Aorta (tissue), 5 donors: ENCODE data around the gene SCAMP5. TPM values are rescaled to one million over a fixed set of nuclear protein-coding genes. Genes with fewer than 3 reads are reported as not detected.

Experiments
- ATAC-seq: fragments of 200-7000 bp; cut with Tn5 transposase; one replicate; pipeline ENCODE4 v1.9.1; 2022; ENCODE audit warnings: moderate library complexity; ENCODE audit not compliant: low FRiP score
- DNase-seq, 2 donors: peaks; one replicate each; pipeline ENCODE4 v3.0.0-alpha.2; 2020
- H3K27ac ChIP-seq, 2 donors: one replicate each; pipeline ENCODE4 v1.5.1; 2013; ENCODE audit warnings: low read length in 2 of 2, mild to moderate bottlenecking in 2 of 2, moderate library complexity in 2 of 2, control low read depth in 1 of 2, inconsistent platforms in 1 of 2, low read depth in 1 of 2
- H3K27me3 ChIP-seq, 2 donors: one replicate each; pipeline ENCODE4 v1.6.1; 2013; ENCODE audit warnings: control low read depth in 1 of 2, low read length in 1 of 2, mild to moderate bottlenecking in 1 of 2, moderate library complexity in 1 of 2; ENCODE audit not compliant: insufficient read depth in 2 of 2, control insufficient read depth in 1 of 2
- H3K36me3 ChIP-seq, 2 donors: one replicate each; pipeline ENCODE4 v1.6.1; 2013; ENCODE audit warnings: control low read depth in 1 of 2, low read length in 1 of 2, mild to moderate bottlenecking in 1 of 2; ENCODE audit not compliant: insufficient read depth in 2 of 2, control insufficient read depth in 1 of 2
- H3K4me1 ChIP-seq, 2 donors: one replicate each; pipeline ENCODE4 v1.6.1; 2013; ENCODE audit warnings: low read length in 2 of 2, control low read depth in 1 of 2, mild to moderate bottlenecking in 1 of 2, moderate library complexity in 1 of 2; ENCODE audit not compliant: insufficient read depth in 2 of 2, control insufficient read depth in 1 of 2
- H3K4me3 ChIP-seq, 2 donors: one replicate each; pipeline ENCODE4 v1.5.1; 2013; ENCODE audit warnings: low read length in 2 of 2, control low read depth in 1 of 2, mild to moderate bottlenecking in 1 of 2
- H3K9me3 ChIP-seq: one replicate; pipeline ENCODE4 v1.6.1; 2013; ENCODE audit warnings: mild to moderate bottlenecking, low read length; ENCODE audit not compliant: control insufficient read depth
- WGBS, 2 donors: extraction: QIAGEN DNeasy Blood & Tissue Kit; methylation state at CpG; one replicate each; pipeline ENCODE4 v1.1.7; 2013; 5-methylcytosine and 5-hydroxymethylcytosine counted together
- intact Hi-C, 2 donors: fragments of 100-400 bp; cut with DNase I; formaldehyde crosslinking; loops; one replicate each; pipeline versions ENCODE4 v1.14.2 to v1.15.0; 2022
- long read RNA-seq, 2 donors: library from polyadenylated mRNA; unstranded; transcript quantifications; one replicate each; pipeline ENCODE4 v2.0.0, GENCODE V29; 2020 to 2021
- polyA plus RNA-seq, 2 donors: library from polyadenylated mRNA; stranded (reverse); fragments of 200-250 nt; gene quantifications; one replicate each; pipeline ENCODE4 v1.2.3, GENCODE V29; 2013
- total RNA-seq, 2 donors: library from RNA; stranded (reverse); fragmentation: NEBNext Ultra II Directional; extraction: Animal tissue kit (Norgen Biotek cat#: 25700); gene quantifications; one replicate each; pipeline ENCODE4 v1.2.1, GENCODE V29; 2021
- donor health status: healthy with polysubstance abuse.
- donor health status: Bipolar disorder and iron deficiency.
- donor health status: DM: no; HTN: no; CAD: no.
- donor health status: DM: no; HTN: no; CAD: no.
- donor health status: DM: yes; HTN: yes; CAD: no.

The SCAMP5 gene, protein sequence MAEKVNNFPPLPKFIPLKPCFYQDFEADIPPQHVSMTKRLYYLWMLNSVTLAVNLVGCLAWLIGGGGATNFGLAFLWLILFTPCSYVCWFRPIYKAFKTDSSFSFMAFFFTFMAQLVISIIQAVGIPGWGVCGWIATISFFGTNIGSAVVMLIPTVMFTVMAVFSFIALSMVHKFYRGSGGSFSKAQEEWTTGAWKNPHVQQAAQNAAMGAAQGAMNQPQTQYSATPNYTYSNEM
- total RNA-seq (1 to 10 TPM; 3.7 to 5.8 TPM), polyA plus RNA-seq (1 to 10 TPM in 1 of 2 donors, under 1 TPM in 1; 0.64 to 9.4 TPM)
- long read RNA-seq, donor 1, partial matches to known transcripts = 0 of 3 reads
- long read RNA-seq, donor 1, other reads (novel, unspliced or antisense) = 3 of 3 reads
- long read RNA-seq, donor 2, partial matches to known transcripts = 0 of 2 reads
- long read RNA-seq, donor 2, other reads (novel, unspliced or antisense) = 2 of 2 reads

DNA sequence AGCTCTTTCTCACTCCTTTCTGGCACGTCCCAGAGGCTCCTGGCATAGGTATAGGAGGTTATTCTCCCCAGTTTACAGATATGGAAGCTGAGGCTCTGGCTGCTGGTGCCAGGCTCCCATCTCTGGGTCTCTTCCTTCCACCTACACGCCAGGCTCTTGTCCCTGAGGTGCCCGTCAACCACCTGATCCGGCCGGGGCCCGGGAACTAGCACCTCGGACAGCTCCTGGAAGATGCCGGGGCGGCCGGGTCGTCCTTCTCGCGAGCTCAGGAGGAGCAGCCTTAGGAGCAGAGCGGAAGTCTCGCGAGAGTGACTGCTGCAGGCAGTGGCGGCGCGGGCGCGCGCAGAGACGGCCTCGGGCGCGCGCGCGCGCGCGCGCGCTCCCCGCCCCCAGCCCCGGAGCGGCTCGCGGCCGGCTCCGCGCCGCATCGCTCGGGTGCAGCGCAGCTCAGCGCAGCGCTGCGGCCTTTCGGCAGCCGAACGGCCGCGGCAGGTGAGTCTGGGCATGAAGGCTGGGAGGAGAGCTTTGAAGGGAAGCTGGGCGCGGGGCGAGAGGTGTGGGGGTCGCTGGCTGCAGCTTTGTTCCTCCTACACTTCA, at the start of gene SCAMP5:
Gene SCAMP5, plus strand, starts transcription at position 382 of the 597 bp plus-strand sequence. CDS start 16,277 bp downstream, outside the sequence.
- Histone ChIP-seq H3K4me3 (peak within 1 kb of the TSS; percentile 1 to 54), H3K27ac (no peak within 1 kb of the TSS), H3K36me3 (no peaks in the 10 kb centered on the region), H3K9me3 (no peaks in the 10 kb centered on the region), H3K4me1 (no peaks in the 10 kb centered on the region), H3K27me3 (no peaks in the 10 kb centered on the region)
- WGBS, 2 donors = 0 to 1% methylated on average over 34 to 58 of the region's 58 CpGs
- ATAC-seq = peak; percentile 96
- intact Hi-C loops = loop anchor here in 1 of 2 donors (2.0 kb wide), 1 partner anchor 36 kb away; no protein-coding TSS in a partner anchor
- peak; percentile 96 for DNase-seq

DNA sequence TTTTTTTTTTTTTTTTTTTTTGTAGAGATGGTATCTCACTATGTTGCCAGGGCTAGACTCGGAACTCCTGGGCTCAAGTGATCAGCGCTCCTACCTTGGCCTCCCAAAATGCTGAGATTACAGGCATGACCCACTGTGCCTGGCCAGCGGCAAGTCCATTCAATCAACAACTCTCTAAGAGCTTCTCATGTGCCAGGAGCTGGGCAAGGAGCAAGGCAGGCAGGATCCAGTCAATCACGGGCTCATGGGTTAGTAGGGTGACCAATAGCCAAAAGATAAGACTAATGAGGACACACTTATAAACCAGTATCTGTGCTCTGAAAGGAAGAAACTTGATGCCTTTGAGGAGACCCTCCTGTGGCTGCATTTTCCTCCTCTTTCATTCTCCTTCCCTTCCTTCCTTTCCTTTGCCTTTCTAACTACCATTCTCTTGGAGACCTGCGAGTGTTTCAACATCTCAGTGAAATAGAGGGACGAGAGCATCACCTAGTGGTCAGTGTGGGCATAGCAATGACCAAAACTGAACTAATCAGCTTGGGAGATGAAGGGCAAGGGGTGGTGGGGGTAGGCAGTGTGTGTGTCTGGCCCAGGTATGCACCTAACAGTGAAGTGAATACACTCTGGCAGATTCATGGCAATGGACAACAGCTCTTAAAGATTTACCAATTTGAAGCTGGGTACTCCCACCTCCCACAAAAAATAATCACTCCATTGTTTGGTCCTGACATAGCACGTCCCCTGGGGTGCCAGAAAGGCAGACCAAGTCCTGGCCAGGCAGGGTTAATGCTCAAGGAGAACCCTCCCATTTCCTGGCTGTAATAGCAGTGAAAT, 45.1 kb upstream of the SCAMP5 start:
- ATAC-seq = peak; percentile 86
- intact Hi-C loops = loop anchor here (2.0 to 10.0 kb wide), 4 partner anchors 43 to 315 kb away; partner anchors contain the start of gene FAM219B (in 1 of the 2)
- Histone ChIP-seq H3K27me3 (no peaks in the 10 kb centered on the region), H3K4me1 (no peaks in the 10 kb centered on the region), H3K9me3 (no peaks in the 10 kb centered on the region), H3K36me3 (no peaks in the 10 kb centered on the region), H3K4me3 (no peak overlapping the region), H3K27ac (no peak overlapping the region)
- WGBS, 2 donors = 27 to 34% methylated on average over 7 of the region's 7 CpGs
- peak; percentile 76 to 81 for DNase-seq

DNA sequence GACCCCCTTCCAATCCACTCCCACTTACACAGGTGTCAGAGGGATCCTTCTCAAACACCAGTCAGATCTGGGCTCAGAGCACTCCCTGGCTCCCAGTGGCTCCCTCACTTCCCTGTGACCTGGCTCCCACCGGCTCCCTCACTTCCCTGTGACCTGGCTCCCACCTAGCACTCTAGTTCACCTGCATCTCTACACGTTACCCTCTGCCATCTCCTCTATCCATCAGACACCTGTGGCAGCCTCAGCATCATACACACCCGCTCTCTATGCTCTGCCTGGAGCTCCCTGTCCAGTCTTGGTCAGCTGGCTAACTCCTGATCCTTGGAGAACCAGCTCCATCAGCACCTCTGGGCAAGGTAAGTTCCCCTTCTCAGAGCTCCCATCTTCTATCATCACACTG, 44.4 kb upstream of the SCAMP5 start:
- Histone ChIP-seq H3K36me3 (no peaks in the 10 kb centered on the region), H3K27me3 (no peaks in the 10 kb centered on the region), H3K4me3 (no peak overlapping the region), H3K4me1 (no peaks in the 10 kb centered on the region), H3K9me3 (no peaks in the 10 kb centered on the region), H3K27ac (no peak overlapping the region)
- ATAC-seq = no peak
- intact Hi-C loops = loop anchor here (2.0 to 10.0 kb wide), 4 partner anchors 44 to 316 kb away; partner anchors contain the start of gene FAM219B (in 1 of the 2)
- 61 to 67% methylated on average over 3 of the region's 3 CpGs for WGBS, 2 donors
- no peak for DNase-seq

DNA sequence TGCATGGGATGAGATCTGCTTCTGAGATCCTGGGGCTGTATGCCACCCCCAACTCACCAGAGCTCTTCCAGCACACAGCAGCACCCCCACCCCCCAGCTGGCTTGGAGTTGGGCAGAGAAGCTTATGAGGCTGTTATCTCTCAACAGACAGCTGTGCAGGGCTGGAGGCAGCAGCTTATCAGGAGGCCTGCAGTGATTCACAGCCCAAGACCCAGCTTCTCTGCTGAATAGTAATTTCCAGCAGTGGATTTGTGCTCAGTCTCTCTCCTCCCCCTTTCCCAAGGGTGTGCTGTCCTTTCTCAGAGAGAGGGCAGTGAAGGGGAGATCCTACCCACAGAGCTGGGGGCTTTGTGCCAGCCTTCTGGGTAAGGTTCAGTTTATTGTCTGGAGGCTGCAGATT, 40.8 kb upstream of the SCAMP5 start:
- no peak overlapping the region for H3K4me3 ChIP-seq

DNA sequence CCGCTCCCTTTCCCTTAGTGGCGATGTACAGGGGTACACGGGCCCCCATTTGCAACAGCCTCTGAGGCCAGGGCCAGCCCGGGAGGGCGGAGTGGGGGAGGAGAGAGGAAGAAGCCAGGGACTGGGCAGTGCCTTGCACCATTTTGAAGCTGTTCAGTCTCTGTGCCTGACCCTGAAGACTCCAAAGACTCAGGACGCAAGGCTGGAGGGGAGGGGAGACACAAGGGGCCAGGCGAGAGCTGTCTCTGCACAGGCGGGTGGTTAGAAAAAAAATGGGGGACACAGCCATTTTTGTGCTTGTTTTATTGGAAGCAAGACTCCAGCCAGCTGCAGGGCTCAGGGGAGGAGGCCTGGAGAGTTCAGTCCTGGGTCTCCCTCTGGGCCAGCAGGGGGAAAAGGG, 40.3 kb upstream of the SCAMP5 start:
- no peak overlapping the region for H3K27ac ChIP-seq
- H3K27me3 ChIP-seq = no peaks in the 10 kb centered on the region
- intact Hi-C loops = loop anchor here (5.0 to 10.0 kb wide), 2 partner anchors 247 to 320 kb away; partner anchors contain the start of gene C15orf39 (in 1 of the 2)
- no peak for DNase-seq
- no peak for ATAC-seq
- H3K4me1 ChIP-seq = no peaks in the 10 kb centered on the region
- no peaks in the 10 kb centered on the region for H3K9me3 ChIP-seq
- whole genome bisulfite sequencing, 2 donors = 87 to 91% methylated on average over 8 of the region's 8 CpGs
- no peak overlapping the region for H3K4me3 ChIP-seq
- no peaks in the 10 kb centered on the region for H3K36me3 ChIP-seq

More for the DNA sequence above, 40.8 kb upstream of the SCAMP5 start:
- DNase-seq (no peak), ATAC-seq (no peak)
- Histone ChIP-seq H3K9me3 (no peaks in the 10 kb centered on the region), H3K27ac (no peak overlapping the region), H3K27me3 (no peaks in the 10 kb centered on the region), H3K36me3 (no peaks in the 10 kb centered on the region), H3K4me1 (no peaks in the 10 kb centered on the region)
- intact Hi-C loops = loop anchor here (5.0 to 10.0 kb wide), 3 partner anchors 47 to 320 kb away; partner anchors contain the start of gene FAM219B (in 1 of the 2)

DNA sequence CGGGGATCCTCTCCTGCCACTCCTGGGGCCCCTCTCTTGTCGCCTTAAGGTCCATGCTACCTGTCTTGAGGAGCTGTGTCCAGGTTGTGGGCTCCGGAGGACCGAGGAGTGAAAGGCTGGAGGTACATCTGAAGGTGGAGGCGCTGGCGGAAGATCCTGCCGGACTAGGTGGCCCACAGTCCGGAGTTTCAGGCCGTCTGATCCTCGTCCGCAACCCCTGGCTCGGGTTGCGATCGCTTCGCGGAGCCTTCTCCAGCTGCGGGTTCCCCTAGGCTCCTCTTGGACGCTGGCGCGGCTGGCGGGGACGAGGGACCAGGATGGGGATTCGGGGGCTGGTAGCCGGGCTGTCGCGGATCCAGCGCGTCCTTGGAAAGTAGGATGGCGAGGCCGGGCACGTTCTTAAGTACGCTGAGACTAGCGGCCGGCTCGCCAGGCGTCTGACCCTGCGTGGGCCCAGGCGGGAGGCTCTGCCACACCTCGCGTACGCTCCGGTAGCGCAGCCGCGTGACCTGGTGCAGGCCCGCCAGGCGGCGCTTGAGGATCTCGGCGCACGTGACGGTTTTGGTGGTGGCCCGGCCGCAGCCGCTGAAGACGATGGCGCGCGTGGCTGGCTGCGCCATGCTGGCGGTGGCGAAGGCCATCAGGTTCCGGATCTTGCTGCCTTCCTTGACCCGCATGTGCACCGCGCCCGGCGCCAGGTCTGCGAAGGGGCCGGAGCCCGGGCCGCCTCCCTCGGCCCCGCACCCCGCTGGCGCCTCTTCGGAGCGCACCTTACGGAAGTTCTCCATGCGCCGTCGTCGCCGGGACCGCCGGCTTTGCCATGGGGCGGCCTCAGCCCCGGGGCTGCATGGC, 39.3 kb upstream of the SCAMP5 start:
- peak; percentile 78 for ATAC-seq
- peak overlapping the region; percentile 36 to 37 for H3K4me3 ChIP-seq
- 14 to 16% methylated on average over 79 to 88 of the region's 88 CpGs for WGBS, 2 donors
- DNase-seq = peak; percentile 88 to 92
- no peaks in the 10 kb centered on the region for H3K9me3 ChIP-seq
- H3K27ac ChIP-seq = peak overlapping the region in 1 of 2 donors; percentile 28
- intact Hi-C loops = loop anchor here (5.0 to 10.0 kb wide), 2 partner anchors 246 to 321 kb away; partner anchors contain the start of gene C15orf39 (in 1 of the 2)
- H3K27me3 ChIP-seq = no peaks in the 10 kb centered on the region
- no peaks in the 10 kb centered on the region for H3K36me3 ChIP-seq
- H3K4me1 ChIP-seq = no peaks in the 10 kb centered on the region

DNA sequence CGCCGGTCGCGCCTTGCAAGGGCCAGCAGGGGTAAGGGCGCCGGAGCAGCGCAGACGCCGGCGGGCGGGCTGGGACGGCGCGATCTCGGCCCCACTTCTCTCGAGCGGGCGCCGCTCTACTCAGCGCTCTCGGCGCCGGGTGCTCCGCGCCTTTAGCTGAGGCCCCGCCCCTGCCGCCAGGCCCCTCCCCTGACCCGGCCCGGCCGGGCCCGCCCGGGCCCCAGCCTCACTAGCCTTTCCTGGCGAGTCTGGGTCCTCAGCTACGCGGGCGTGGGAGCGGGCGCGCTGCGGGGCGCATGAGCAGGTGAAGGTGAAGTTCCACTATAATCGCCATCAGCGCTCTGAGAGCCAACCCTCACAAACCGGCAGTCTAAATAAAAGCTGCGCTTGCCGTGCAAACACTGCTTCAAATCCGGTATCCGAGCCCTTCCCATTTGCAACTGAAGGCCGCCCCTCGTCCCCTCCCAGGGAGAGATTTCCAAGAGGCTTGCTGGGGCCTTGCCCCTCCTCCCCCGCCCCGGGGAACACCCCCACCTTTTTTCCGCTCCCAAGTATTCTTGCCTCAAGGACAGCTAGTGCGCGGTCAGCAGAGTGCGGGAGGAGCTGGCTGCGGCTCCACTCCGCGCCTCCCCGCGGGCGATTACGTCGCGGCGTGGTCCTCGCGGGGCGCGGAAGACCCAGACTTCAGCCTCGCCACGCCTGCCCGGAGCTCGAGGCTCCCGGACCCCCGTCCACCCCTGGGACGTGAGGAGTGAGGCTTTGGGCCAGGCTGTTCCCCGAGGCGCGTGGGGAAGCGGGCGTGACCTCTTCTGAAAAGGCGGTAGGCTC, 38.5 kb upstream of the SCAMP5 start, which contains the start of gene RPP25:
Gene RPP25, minus strand, starts transcription at position 125 of the 828 bp plus-strand sequence. CDS start 189 bp downstream, outside the sequence.
- Histone ChIP-seq H3K36me3 (no peaks in the 10 kb centered on the region), H3K9me3 (no peaks in the 10 kb centered on the region), H3K4me1 (no peaks in the 10 kb centered on the region), H3K4me3 (peak within 1 kb of the TSS; percentile 36 to 37), H3K27ac (peak within 1 kb of the TSS in 1 of 2 donors; percentile 82), H3K27me3 (no peaks in the 10 kb centered on the region)
- DNase-seq (peak; percentile 90 to 93), ATAC-seq (peak; percentile 92)
- 0 to 1% methylated on average over 57 to 83 of the region's 83 CpGs for WGBS, 2 donors
- intact Hi-C loops = loop anchor here (5.0 to 10.0 kb wide), 2 partner anchors 245 to 322 kb away; partner anchors contain the start of gene C15orf39 (in 1 of the 2)
